GM11168 (cell line): ENCODE data around the gene ARPC5L.

Experiments used
- in situ Hi-C: fragments of 300-500 bp; cut with MboI; formaldehyde crosslinking; loops from one replicate; pipeline ENCODE4 v1.12.0; 2022; ENCODE audit warnings: low sequenced_read_pairs; ENCODE audit not compliant: unreplicated experiment

The ARPC5L gene

DNA sequence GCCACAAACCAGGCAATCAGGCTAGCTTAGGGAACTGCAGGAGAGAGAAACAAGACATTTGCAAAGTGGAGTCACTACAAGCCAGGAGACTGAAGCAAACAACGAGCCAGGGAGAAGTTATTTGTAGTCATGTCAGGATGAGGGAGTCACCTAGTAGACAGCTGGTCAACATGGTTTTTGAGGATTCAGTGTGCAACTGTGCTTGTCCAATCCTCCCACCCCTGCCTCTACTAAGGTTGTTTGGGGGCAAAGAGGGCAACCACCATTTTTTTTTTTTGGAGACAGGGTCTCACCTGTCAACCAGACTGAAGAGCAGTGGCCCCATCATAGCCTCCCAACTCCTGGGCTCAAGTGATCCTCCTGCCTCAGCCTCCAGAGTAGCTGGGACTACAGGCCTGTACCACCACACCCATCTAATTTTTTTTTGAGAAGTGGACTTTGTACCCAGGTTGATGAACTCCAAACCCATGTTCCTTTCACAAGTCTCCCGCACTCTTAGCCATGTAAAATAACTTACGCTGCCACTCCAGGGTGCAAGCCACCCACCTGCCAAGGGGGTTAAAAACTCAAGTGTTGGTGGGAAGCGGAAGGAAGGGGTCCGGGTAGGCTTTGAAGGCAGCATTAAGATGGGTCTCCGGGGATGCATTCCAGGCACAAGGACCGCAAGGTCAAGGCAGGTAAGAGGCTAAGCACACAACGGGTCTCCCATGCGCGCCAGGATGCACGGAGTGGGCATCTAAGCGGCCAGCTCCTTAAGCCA lies 1.2 kb upstream of the ARPC5L start:
- in situ Hi-C loops, result no loop called here

DNA sequence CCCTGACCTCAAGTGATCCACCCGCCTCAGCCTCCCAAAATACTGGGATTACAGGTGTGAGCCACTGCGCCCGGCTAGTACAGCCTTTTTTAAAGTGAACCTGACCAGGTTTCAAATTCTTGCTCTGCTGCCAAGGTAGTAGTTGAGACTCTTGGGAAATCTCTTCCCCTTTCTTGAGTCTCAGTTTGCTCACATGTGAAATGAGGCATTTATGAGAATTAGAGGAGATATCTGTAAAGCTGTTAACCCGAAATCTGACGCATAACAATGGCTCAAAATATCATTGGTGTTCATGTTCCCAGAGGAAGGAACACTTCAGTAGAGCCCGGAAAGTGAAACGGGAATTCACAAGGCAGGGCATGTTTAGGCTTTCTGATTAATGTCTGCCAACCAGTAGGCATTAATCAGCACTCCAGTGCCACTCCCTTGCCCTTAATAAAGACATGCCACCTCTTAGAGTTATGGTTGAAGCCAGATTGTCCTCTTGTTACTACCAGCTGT lies 1.5 kb downstream of the ARPC5L start:
- in situ Hi-C loops, result no loop called here

DNA sequence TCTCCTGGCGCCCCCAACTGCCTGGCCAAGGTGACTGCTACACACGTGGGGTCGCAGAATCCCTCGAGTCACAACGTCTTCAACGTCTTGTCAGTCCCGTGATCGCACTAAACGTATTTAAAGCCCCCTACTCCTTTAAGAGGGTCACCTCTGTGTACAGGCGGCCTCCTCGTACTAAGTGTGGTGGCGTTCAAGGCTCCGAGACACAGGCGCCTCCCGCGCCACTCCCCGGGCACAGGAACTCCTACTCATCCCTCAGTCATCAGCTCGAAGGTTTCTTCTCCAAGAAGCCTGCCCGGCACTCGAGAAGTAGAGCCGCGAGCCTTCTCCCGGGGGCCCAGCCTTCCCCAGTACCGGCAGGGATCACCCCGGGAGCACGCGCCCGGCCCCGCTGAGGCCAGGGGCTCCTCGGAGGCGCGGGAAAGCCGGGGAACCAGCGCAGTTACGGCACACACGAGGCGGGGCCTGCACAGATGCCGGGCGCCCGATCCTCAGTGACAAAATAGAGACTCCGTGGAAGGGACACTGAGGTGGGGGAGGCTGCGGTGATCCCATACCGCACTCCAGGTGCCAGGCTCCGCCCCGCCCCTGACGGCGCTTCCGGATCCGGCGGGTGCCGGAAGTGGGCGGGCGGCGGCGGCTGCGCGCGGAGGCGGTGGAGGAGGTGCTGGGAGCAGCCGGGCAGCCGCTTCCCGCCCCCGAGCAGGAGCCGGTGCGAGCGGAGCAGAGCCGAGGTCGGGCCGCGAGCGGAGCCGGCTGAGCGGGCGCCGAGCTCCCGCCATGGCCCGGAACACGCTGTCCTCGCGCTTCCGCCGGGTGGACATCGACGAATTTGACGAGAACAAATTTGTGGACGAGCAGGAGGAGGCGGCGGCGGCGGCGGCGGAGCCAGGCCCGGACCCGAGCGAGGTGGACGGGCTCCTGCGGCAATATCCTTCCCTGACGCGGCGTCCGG lies 6.9 kb downstream of the ARPC5L start:
- in situ Hi-C loops, result no loop called here

- in situ Hi-C loops, result no loop called here
Observed at GRCh38 chr9:124869466-124869985, 7.6 kb downstream of the ARPC5L start.

- in situ Hi-C loops, result no loop called here
Observed at GRCh38 chr9:124869986-124870560, 8.1 kb downstream of the ARPC5L start.

GRCh38 chr9:124870723-124871122 lies 8.8 kb downstream of the ARPC5L start:
- in situ Hi-C loops, result no loop called here

DNA sequence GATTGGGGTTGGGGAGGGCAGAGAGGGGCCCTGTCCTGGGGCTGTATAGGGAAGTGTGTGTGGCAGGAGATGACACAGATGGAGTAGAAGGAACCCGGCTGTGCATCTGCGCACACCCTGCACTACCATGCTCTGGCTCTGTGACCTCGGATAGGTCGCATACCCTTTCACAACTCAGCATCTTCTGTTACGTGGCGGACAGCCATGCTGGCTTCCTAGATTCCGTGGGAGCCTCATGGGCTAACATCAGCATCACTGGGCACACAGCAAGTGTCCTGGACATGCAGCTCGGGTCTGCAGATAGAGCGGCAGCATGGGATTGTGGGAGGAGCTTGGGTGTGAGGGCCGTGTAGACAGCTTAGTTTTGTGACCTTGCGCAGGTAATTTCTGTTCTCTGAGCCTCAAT lies 9.2 kb downstream of the ARPC5L start:
- in situ Hi-C loops, result no loop called here

DNA sequence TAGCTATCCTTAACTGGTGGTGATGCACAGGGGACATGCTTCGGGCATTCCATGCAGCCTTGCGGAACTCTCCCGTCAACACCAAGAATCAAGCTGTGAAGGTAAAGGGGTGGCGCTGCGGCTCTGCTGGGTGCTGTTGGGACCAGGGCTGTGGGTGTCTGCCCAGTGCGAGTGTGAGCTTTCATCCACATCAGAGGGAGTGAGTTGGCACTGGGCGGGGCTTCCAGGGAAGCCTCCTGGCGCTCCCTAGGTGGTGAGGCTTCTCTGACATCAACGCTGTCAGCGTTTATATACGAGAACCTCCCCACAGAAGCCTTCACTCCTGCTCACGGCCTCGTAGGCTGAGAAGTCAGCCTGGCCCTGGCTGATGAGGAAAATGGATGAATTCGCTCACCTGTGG lies 11.7 kb downstream of the ARPC5L start:
- in situ Hi-C loops, result no loop called here

GRCh38 chr9:124875501-124875900 lies 13.6 kb downstream of the ARPC5L start:
- in situ Hi-C loops, result no loop called here

GRCh38 chr9:124877021-124877782 lies 15.3 kb downstream of the ARPC5L start:
- in situ Hi-C loops, result no loop called here

- in situ Hi-C loops, result no loop called here
Observed at GRCh38 chr9:124878021-124878420, 16.1 kb downstream of the ARPC5L start.

GRCh38 chr9:124878518-124878917 lies 16.6 kb downstream of the ARPC5L start:
- in situ Hi-C loops, result no loop called here

DNA sequence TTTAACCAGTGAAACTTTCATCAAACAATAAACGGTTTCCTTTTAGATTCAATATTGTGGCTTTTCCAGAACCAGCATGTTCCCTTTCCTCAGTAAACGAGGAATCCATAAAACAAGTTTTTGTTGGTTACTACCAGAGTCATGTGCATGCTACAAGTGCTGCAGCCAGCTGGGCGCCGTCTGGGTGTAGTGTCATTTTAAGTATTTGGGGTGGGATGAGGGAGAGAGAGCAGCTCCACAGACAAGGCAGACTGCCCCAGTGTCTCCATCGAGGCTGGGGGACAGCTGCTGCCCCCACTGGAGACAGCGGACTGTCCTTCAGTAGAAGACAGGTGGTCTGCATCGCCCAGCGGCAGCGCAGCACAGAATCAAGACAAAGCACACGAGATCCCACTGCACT lies 17.3 kb downstream of the ARPC5L start:
- in situ Hi-C loops, result no loop called here

DNA sequence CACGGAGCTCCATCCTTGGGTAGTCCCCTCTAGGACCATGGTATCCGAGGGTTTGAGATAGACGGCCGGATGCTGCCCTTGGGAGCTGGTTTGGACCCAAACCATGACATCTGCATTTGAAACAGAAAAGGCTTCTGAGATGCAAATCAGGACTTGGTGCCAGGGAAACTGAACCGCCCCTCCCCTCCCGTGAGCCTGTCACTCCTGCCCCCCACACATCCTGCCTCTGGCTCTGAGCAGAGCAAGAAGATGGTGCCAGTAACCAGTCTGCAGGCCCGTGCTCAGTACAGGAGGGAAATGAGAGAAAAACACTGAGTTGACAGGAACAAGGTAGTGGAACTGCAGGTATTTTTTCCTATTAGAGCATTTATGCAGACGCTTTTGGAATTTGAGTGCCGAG lies 18.6 kb downstream of the ARPC5L start:
- in situ Hi-C loops, result no loop called here

DNA sequence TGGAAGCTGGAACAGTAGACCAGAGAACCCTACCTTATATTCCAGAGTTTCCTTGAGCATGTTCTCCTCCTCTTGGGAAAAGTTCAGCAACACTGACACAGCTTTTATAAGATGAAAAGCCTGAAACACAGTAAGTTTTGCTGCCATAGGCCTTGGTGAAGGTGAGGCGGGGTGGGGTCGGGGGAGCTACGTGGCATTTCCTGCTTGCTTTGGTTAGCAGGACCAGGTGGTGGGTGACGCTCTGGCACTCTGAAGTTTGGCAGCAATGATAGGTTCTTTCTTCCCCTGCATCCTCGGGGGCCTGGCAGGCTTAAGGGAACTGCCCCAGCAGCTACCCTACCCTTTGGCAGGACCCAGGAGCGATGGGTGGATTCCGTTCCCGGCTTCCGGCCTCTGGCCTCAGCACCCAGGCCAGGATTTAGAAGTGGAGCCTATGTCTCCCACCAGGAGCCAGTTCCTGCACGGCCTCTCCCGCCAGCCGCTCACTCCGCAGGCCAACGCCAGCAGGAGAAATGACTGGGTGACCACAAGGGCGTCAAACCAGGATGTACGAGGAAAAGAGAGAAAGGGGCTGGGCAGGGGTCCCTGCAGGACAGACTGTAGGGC lies 19.3 kb downstream of the ARPC5L start:
- in situ Hi-C loops, result no loop called here

GRCh38 chr9:124882231-124882630 lies 20.3 kb downstream of the ARPC5L start:
- in situ Hi-C loops, result no loop called here

DNA sequence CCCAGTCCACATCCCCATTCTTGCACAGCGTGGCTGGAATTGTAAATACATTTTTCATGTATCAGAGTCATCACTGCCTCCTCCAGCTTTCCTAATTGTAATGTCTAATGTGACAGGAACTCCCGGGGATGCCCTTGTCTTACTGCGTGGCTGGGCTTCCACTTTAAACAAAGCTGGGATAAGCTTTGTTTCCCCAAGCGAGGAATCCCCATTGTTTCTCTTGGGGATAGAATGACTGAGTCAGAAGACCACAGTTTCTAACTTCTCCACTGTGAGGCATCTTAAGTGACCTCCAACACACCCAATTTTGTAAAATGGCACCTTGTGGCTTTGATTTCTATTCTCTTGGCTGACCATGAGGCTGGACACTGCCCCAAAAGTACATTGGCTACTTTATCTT lies 22.4 kb downstream of the ARPC5L start:
- in situ Hi-C loops, result no loop called here

GRCh38 chr9:124885551-124885950 lies 23.6 kb downstream of the ARPC5L start:
- in situ Hi-C loops, result no loop called here

DNA sequence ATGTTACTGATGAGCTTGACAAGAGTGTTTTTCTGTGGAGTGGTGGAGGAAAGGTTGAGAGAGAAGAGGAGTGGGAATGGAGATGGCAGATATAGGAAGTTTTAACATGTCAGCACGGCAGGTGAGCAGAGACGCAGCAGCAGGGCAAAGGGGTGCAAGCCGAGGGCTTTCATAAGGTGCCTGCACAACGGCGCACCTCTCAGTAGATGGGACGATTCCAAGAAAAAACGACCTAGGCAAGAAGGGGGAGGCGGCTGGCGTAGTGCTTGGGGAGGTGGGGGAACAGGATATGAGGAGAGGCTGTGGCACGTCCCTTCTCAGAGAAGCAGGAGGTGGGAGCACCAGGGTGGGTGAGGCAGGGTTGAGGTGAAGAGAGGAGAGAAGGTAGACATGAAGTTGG lies 24.5 kb downstream of the ARPC5L start:
- in situ Hi-C loops, result no loop called here
